ENCODE data around the gene TPM2. TPM values are rescaled to one million over a fixed set of nuclear protein-coding genes. Genes with fewer than 3 reads are reported as not detected.

TPM2 gene
- total and polyA plus RNA-seq, 9 of the 15 experiments (the other 6 are each of a cell fraction or from before 2014, with no cell fraction given) = 0.28 to 16.1 (median 4.5) TPM

- POLR2A ChIA-PET = interaction anchor here (0.6 to 2.9 kb wide), 3 partner anchors 9 to 46 kb away, joined by 3 to 10 read pairs (median 7); partner anchors contain the start of genes CREB3 and TLN1
- CTCF ChIA-PET (ENCODE audit: low intra/inter-chr PET ratio) = no interaction called here
- Histone ChIP-seq H3K4me3 (no peak overlapping the region), H4K20me1 (replicated peaks; ENCODE audit: control insufficient read depth, insufficient read depth, low read length) (peaks cover under 1% of the 10 kb centered on the region; the same call in 1 of the 2 replicates), H3K27me3 (ENCODE audit: control insufficient read depth in 2 of 2, insufficient read depth in 2 of 2, low read length in 2 of 2) (no peaks in the 10 kb centered on the region), H3K79me2 (ENCODE audit: control insufficient read depth, insufficient read depth, low read length) (peaks cover 34% of the 10 kb centered on the region), H3K9ac (ENCODE audit: insufficient read depth in 1 of 2, low read depth in 2 of 2, low read length in 2 of 2) (no peak overlapping the region), H3K27ac (ENCODE audit: extremely low read depth, low read depth, low read length) (no peak overlapping the region; the same call in 2 of the 3 replicates), H3K4me1 (replicated peaks in 1 of 2; ENCODE audit: control insufficient read depth in 2 of 2, insufficient read depth in 2 of 2, low read length in 2 of 2) (peaks cover 11 to 24% of the 10 kb centered on the region in 2 experiments; a peak in 4 of 5 replicates), H3K36me3 (ENCODE audit: control insufficient read depth, insufficient read depth, low read length) (peaks cover 95% of the 10 kb centered on the region), H3K9me1 (ENCODE audit: control insufficient read depth, insufficient read depth, low read length) (peaks cover 8% of the 10 kb centered on the region), H3K9me3 (replicated peaks; ENCODE audit: control insufficient read depth, insufficient read depth, low read depth, low read length) (no peaks in the 10 kb centered on the region), H2AFZ (ENCODE audit: low read depth, low read length) (no peak overlapping the region), H3K4me2 (ENCODE audit: insufficient read depth, low read length) (no peak overlapping the region)
- ATAC-seq (no peak), DNase-seq (ENCODE audit: extremely low read depth in 1 of 4, low spot score in 3 of 4) (no peak), FAIRE-seq (no peak)
- 100% methylated on average over 2 of the region's 2 CpGs for WGBS (ENCODE audit: insufficient coverage, low coverage, missing lambda C conversion rate)
- BruUV-seq (replicated peaks) = no TSS peak
- intact Hi-C loops (cut with micrococcal nuclease) = no loop called here
- in situ Hi-C loops (cut with MboI) = no loop called here
- no peak for TF ChIP-seq CBX2 (IDR thresholded peaks at IDR 0.05; ENCODE audit: insufficient read depth, low read length, poor library complexity, severe bottlenecking)
- no peak for TF ChIP-seq ZNF23 (CRISPR knock-in tag; IDR thresholded peaks at IDR 0.05)
- no peak for TF ChIP-seq MCM5 (IDR thresholded peaks at IDR 0.05; ENCODE audit: low read depth)
- TF ChIP-seq, protein P1, sequence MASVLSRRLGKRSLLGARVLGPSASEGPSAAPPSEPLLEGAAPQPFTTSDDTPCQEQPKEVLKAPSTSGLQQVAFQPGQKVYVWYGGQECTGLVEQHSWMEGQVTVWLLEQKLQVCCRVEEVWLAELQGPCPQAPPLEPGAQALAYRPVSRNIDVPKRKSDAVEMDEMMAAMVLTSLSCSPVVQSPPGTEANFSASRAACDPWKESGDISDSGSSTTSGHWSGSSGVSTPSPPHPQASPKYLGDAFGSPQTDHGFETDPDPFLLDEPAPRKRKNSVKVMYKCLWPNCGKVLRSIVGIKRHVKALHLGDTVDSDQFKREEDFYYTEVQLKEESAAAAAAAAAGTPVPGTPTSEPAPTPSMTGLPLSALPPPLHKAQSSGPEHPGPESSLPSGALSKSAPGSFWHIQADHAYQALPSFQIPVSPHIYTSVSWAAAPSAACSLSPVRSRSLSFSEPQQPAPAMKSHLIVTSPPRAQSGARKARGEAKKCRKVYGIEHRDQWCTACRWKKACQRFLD (CRISPR knock-in tag; IDR thresholded peaks at IDR 0.05) = no peak
- TF ChIP-seq SMARCC2 (IDR thresholded peaks at IDR 0.05; ENCODE audit: low read depth) = no peak
- TF ChIP-seq, protein P2, sequence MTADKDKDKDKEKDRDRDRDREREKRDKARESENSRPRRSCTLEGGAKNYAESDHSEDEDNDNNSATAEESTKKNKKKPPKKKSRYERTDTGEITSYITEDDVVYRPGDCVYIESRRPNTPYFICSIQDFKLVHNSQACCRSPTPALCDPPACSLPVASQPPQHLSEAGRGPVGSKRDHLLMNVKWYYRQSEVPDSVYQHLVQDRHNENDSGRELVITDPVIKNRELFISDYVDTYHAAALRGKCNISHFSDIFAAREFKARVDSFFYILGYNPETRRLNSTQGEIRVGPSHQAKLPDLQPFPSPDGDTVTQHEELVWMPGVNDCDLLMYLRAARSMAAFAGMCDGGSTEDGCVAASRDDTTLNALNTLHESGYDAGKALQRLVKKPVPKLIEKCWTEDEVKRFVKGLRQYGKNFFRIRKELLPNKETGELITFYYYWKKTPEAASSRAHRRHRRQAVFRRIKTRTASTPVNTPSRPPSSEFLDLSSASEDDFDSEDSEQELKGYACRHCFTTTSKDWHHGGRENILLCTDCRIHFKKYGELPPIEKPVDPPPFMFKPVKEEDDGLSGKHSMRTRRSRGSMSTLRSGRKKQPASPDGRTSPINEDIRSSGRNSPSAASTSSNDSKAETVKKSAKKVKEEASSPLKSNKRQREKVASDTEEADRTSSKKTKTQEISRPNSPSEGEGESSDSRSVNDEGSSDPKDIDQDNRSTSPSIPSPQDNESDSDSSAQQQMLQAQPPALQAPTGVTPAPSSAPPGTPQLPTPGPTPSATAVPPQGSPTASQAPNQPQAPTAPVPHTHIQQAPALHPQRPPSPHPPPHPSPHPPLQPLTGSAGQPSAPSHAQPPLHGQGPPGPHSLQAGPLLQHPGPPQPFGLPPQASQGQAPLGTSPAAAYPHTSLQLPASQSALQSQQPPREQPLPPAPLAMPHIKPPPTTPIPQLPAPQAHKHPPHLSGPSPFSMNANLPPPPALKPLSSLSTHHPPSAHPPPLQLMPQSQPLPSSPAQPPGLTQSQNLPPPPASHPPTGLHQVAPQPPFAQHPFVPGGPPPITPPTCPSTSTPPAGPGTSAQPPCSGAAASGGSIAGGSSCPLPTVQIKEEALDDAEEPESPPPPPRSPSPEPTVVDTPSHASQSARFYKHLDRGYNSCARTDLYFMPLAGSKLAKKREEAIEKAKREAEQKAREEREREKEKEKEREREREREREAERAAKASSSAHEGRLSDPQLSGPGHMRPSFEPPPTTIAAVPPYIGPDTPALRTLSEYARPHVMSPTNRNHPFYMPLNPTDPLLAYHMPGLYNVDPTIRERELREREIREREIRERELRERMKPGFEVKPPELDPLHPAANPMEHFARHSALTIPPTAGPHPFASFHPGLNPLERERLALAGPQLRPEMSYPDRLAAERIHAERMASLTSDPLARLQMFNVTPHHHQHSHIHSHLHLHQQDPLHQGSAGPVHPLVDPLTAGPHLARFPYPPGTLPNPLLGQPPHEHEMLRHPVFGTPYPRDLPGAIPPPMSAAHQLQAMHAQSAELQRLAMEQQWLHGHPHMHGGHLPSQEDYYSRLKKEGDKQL (CRISPR knock-in tag; IDR thresholded peaks at IDR 0.05; ENCODE audit: borderline replicate concordance) = no peak
- TF ChIP-seq ZZZ3 (IDR thresholded peaks at IDR 0.05) = no peak
- no peak for TF ChIP-seq THAP12 (CRISPR knock-in tag; IDR thresholded peaks at IDR 0.05)
- TF ChIP-seq HDAC8 (tag; IDR thresholded peaks at IDR 0.05) = no peak
- no peak for TF ChIP-seq ILK (tag; IDR thresholded peaks at IDR 0.05; ENCODE audit: borderline replicate concordance, low read depth)
- no peak for TF ChIP-seq HMGN3 (IDR thresholded peaks at IDR 0.05; ENCODE audit: borderline replicate concordance, extremely low read depth, insufficient read length, low read depth, low read length)
- TF ChIP-seq, protein P3, sequence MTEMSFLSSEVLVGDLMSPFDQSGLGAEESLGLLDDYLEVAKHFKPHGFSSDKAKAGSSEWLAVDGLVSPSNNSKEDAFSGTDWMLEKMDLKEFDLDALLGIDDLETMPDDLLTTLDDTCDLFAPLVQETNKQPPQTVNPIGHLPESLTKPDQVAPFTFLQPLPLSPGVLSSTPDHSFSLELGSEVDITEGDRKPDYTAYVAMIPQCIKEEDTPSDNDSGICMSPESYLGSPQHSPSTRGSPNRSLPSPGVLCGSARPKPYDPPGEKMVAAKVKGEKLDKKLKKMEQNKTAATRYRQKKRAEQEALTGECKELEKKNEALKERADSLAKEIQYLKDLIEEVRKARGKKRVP (CRISPR knock-in tag; IDR thresholded peaks at IDR 0.05) = no peak
Measured at GRCh38 chr9:35723426-35723825, 33.7 kb upstream of the TPM2 start.
